Brain microvascular endothelial cell (primary cell): ENCODE measurements around the gene PPP1R10.

Experiments used
- DNase-seq: peaks from one replicate; pipeline ENCODE4 v3.0.0-alpha.2; 2020
- H3K27ac ChIP-seq: fragments of 250-450 bp; sonication (Bioruptor Pico); 2 replicates; pipeline ENCODE4 v1.5.1; 2020; ENCODE audit warnings: mild to moderate bottlenecking, moderate library complexity
- H3K27me3 ChIP-seq: fragments of 250-450 bp; sonication (Bioruptor Pico); replicated peaks from 2 replicates; pipeline ENCODE4 v1.5.1; 2020; ENCODE audit warnings: mild to moderate bottlenecking
- H3K36me3 ChIP-seq: fragments of 250-450 bp; sonication (Bioruptor Pico); replicated peaks from 2 replicates; pipeline ENCODE4 v1.5.1; 2020; ENCODE audit warnings: mild to moderate bottlenecking
- H3K4me3 ChIP-seq: 2 replicates; pipeline ENCODE4 v1.5.1; 2011; ENCODE audit warnings: low read depth, mild to moderate bottlenecking, control low read depth, low read length, moderate library complexity
- in situ Hi-C: cut with HindIII; loops from 2 replicates; pipeline ENCODE4 v1.10.0; 2017; ENCODE audit warnings: low sequenced_read_pairs, low pct_ligation_motif_present
- TF ChIP-seq, protein P1 (sequence below): IDR thresholded peaks from 2 replicates; pipeline ENCODE4 v1.5.1; 2011; ENCODE audit warnings: low read depth, mild to moderate bottlenecking, moderate library complexity, low read length, control low read depth, inconsistent platforms; ENCODE audit errors: missing control alignments

The PPP1R10 gene

DNA sequence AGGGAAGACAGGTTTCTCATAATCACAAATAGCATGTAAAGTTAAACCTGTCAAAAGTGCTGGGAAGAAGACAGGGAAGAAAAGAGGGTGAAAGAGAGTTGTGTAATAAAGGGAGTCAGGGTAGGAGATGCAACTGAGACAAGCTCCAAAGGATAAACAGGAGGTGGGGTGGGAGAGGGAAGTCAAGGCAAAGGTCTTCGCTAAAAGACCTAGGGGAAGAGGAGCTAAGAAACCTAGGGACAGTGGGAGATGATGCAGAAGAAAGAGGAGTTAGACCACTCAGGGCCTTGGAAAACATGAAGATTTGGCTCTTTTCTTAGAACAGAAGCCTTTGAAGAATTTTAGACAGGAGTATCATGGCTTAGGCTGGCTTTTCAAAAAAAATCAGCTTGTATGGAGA, 52.9 kb downstream of the PPP1R10 start:
- TF ChIP-seq, protein P1, sequence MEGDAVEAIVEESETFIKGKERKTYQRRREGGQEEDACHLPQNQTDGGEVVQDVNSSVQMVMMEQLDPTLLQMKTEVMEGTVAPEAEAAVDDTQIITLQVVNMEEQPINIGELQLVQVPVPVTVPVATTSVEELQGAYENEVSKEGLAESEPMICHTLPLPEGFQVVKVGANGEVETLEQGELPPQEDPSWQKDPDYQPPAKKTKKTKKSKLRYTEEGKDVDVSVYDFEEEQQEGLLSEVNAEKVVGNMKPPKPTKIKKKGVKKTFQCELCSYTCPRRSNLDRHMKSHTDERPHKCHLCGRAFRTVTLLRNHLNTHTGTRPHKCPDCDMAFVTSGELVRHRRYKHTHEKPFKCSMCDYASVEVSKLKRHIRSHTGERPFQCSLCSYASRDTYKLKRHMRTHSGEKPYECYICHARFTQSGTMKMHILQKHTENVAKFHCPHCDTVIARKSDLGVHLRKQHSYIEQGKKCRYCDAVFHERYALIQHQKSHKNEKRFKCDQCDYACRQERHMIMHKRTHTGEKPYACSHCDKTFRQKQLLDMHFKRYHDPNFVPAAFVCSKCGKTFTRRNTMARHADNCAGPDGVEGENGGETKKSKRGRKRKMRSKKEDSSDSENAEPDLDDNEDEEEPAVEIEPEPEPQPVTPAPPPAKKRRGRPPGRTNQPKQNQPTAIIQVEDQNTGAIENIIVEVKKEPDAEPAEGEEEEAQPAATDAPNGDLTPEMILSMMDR = no peak
- DNase-seq = no peak
- no peaks in the 10 kb centered on the region for H3K27me3 ChIP-seq
- peaks cover 9% of the 10 kb centered on the region for H3K36me3 ChIP-seq
- H3K27ac ChIP-seq = no peak overlapping the region
- H3K4me3 ChIP-seq = no peak overlapping the region
- in situ Hi-C loops = no loop called here

- peaks cover 9% of the 10 kb centered on the region for H3K36me3 ChIP-seq
- no peak for DNase-seq
- no peaks in the 10 kb centered on the region for H3K27me3 ChIP-seq
- in situ Hi-C loops = no loop called here
- no peak overlapping the region for H3K4me3 ChIP-seq
- TF ChIP-seq, protein P1 = no peak
- no peak overlapping the region for H3K27ac ChIP-seq
These were observed 54.3 kb downstream of the PPP1R10 start for GRCh38 chr6:30562470-30563425.

DNA sequence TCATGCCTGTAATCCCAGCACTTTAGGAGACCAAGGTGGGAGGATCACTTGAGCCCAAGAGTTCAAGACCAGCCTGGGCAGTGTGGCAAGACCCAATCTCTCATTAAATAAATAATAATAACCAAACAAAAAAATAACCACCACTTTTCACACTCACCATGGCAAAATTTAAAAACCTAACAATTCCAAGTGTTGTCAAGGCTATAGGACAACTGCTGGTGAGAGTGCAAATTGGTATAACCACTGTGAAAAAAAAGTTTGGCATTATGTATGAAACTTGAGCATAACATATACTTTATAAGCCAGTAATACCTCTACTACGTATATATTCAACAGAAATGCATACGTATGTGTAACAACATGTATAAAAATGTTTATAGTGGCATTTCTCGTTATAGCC, 56.1 kb downstream of the PPP1R10 start:
- H3K4me3 ChIP-seq = no peak overlapping the region
- TF ChIP-seq, protein P1 = no peak
- no peak for DNase-seq
- H3K36me3 ChIP-seq = peaks cover 9% of the 10 kb centered on the region
- H3K27me3 ChIP-seq = no peaks in the 10 kb centered on the region
- no peak overlapping the region for H3K27ac ChIP-seq
- in situ Hi-C loops = no loop called here

DNA sequence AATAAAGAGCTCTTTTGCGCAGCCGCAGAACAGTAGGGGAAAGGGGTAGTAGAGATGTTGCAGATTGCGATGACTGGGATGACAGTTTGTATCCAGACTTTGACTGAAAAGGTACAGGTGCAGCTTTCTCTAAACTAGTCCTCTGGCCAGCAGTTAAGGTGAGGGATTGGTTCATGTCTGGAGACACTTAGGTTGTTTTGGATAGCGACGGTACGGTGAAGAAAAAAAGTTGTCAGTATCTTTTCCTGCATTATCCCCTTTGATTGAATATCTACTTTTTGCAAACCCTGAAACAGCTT, 59.4 kb downstream of the PPP1R10 start:
- Histone ChIP-seq H3K4me3 (peak overlapping the region; percentile 97), H3K36me3 (peaks cover 4% of the 10 kb centered on the region), H3K27me3 (no peaks in the 10 kb centered on the region), H3K27ac (peak overlapping the region; percentile 83)
- TF ChIP-seq, protein P1 = no peak
- in situ Hi-C loops = no loop called here
- DNase-seq = no peak

GRCh38 chr6:30556906-30557682, 59.9 kb downstream of the PPP1R10 start, which contains the start of gene PRR3:
Gene PRR3, plus strand, starts transcription at chr6:30557295. Its CDS starts 50 bp downstream, at chr6:30557345.
- Histone ChIP-seq H3K27ac (peak within 1 kb of the TSS; percentile 83), H3K4me3 (peak within 1 kb of the TSS; percentile 97), H3K36me3 (peaks cover 7% of the 10 kb centered on the region), H3K27me3 (no peaks in the 10 kb centered on the region)
- peak; percentile 91 for DNase-seq
- TF ChIP-seq, protein P1 = no peak
- in situ Hi-C loops = no loop called here
